Measurements from ENCODE around the gene GZF1. TPM values are rescaled to one million over a fixed set of nuclear protein-coding genes. Genes with fewer than 3 reads are reported as not detected.

GZF1 gene
- total RNA-seq, 1 donor from 2014 or later = 14.8 TPM

GRCh38 chr20:23366384-23366783 is 4.4 kb downstream of the GZF1 start:
- intact Hi-C loops (cut with DNase I) = no loop called here
- Histone ChIP-seq H3K4me1 (peaks cover 55% of the 10 kb centered on the region), H3K4me3 (no peak overlapping the region), H3K27me3 (ENCODE audit: low read depth) (no peaks in the 10 kb centered on the region), H3K27ac (no peak overlapping the region), H3K36me3 (peaks cover 55% of the 10 kb centered on the region), H3K9me3 (no peaks in the 10 kb centered on the region)
- DNase-seq (no peak), ATAC-seq (no peak)
- TF ChIP-seq, protein P1, sequence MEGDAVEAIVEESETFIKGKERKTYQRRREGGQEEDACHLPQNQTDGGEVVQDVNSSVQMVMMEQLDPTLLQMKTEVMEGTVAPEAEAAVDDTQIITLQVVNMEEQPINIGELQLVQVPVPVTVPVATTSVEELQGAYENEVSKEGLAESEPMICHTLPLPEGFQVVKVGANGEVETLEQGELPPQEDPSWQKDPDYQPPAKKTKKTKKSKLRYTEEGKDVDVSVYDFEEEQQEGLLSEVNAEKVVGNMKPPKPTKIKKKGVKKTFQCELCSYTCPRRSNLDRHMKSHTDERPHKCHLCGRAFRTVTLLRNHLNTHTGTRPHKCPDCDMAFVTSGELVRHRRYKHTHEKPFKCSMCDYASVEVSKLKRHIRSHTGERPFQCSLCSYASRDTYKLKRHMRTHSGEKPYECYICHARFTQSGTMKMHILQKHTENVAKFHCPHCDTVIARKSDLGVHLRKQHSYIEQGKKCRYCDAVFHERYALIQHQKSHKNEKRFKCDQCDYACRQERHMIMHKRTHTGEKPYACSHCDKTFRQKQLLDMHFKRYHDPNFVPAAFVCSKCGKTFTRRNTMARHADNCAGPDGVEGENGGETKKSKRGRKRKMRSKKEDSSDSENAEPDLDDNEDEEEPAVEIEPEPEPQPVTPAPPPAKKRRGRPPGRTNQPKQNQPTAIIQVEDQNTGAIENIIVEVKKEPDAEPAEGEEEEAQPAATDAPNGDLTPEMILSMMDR (IDR thresholded peaks at IDR 0.05) = no peak

GRCh38 chr20:23367770-23368169 is 5.8 kb downstream of the GZF1 start:
- Histone ChIP-seq H3K4me1 (peaks cover 59% of the 10 kb centered on the region), H3K27me3 (ENCODE audit: low read depth) (no peaks in the 10 kb centered on the region), H3K9me3 (no peaks in the 10 kb centered on the region), H3K27ac (no peak overlapping the region), H3K4me3 (no peak overlapping the region), H3K36me3 (peaks cover 69% of the 10 kb centered on the region)
- intact Hi-C loops (cut with DNase I) = no loop called here
- DNase-seq (no peak), ATAC-seq (no peak)
- TF ChIP-seq, protein P1 (IDR thresholded peaks at IDR 0.05) = no peak

DNA sequence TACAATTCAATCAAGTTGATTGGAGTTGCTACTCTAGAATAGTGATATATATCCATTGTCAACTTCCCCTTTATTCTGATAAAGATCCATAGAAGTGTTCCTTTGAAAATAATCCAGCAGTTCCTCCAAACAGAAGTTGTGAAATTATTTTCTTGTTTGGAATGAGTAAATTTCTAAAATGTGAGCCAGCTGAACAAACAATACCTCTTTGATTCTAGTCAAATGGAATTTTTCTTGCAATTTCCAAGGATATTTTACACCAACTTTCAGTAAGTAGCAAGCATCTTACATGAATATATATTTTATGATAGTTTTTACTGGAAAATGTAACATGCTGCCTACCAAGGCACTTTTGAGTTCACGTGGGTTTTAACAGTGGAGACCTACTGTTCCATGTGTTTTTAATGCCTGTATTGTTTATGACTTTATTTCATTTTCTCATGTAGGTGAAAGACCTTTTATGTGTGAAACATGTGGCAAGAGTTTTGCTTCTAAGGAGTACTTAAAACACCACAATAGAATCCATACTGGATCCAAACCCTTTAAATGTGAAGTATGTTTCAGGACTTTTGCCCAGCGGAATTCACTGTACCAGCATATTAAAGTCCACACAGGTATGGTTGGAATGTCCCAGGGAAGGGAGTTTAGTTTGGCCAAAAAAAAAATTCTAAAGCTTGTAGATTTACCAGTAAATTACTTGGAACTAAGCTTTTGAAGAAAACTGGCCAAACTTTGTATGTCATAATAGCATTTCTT is 6.5 kb downstream of the GZF1 start:
- intact Hi-C loops (cut with DNase I) = no loop called here
- TF ChIP-seq, protein P1 (IDR thresholded peaks at IDR 0.05) = no peak
- Histone ChIP-seq H3K4me3 (no peak overlapping the region), H3K9me3 (no peaks in the 10 kb centered on the region), H3K4me1 (peaks cover 52% of the 10 kb centered on the region), H3K36me3 (peaks cover 77% of the 10 kb centered on the region), H3K27me3 (ENCODE audit: low read depth) (no peaks in the 10 kb centered on the region), H3K27ac (no peak overlapping the region)
- no peak for ATAC-seq
- no peak for DNase-seq

GRCh38 chr20:23369072-23369823 is 7.3 kb downstream of the GZF1 start:
- no peak overlapping the region for H3K27ac ChIP-seq
- DNase-seq (no peak), ATAC-seq (no peak)
- H3K27me3 ChIP-seq (ENCODE audit: low read depth) = no peaks in the 10 kb centered on the region
- H3K36me3 ChIP-seq = peaks cover 83% of the 10 kb centered on the region
- TF ChIP-seq, protein P1 (IDR thresholded peaks at IDR 0.05) = no peak
- intact Hi-C loops (cut with DNase I) = no loop called here
- no peaks in the 10 kb centered on the region for H3K9me3 ChIP-seq
- H3K4me3 ChIP-seq = no peak overlapping the region
- H3K4me1 ChIP-seq = peaks cover 46% of the 10 kb centered on the region

DNA sequence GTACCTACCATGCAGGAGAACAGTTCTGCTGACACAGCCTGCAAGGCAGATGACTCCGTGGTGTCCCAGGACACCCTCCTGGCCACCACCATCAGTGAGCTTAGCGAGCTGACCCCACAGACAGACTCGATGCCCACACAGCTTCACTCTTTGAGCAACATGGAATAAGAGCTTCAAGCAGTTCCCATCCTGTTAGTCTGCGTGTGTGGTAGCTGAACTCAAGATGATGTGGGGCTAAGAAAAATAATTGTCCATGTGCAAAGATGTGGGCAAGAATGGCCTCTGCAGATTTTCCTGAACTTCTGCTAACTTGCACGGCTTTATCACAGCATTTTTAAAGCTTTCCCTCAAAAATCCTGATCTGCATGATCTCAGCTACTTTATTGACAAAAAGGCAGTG is 8.3 kb downstream of the GZF1 start:
- H3K4me1 ChIP-seq = peaks cover 46% of the 10 kb centered on the region

More for the DNA sequence above, 8.3 kb downstream of the GZF1 start:
- ATAC-seq = no peak
- TF ChIP-seq, protein P1 (IDR thresholded peaks at IDR 0.05) = no peak
- DNase-seq = no peak
- intact Hi-C loops (cut with DNase I) = no loop called here
- Histone ChIP-seq H3K36me3 (peaks cover 73% of the 10 kb centered on the region), H3K9me3 (no peaks in the 10 kb centered on the region), H3K27me3 (ENCODE audit: low read depth) (no peaks in the 10 kb centered on the region), H3K27ac (no peak overlapping the region), H3K4me3 (no peak overlapping the region)

All from lower lobe of right lung (tissue), 2 donors.